Measurements from ENCODE around the gene LITAF. TPM values are rescaled to one million over a fixed set of nuclear protein-coding genes. Genes with fewer than 3 reads are reported as not detected.

Gene LITAF
- polyA plus RNA-seq, 1 donor from 2014 or later, result 0.31 TPM

DNA sequence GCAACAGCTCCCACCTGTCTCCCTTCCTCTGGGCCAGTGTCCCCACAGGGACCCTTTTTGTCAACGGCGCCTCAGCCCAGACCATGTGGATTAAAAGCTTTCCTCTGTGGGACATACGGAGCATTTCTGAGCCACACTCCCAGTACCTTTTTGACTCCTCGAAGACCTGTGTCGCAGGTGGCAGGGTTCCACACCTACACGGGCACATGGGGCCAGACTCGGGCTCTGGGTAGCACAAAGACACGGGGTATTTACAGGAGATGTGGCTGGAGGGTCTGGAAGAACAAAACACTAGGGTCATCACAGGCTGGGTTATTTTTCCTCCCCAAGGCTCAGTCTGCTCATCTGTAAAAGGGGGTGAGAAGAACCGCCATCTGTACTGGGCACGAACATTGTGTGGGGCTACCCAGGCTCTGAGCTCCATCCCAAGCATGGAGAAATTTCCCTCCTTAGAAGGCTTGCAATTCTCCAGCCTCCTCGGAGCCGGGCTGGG, 49.0 kb upstream of the LITAF start:
- Histone ChIP-seq H4K20me1 (ENCODE audit: insufficient read depth) (no peaks in the 10 kb centered on the region), H3K27ac (ENCODE audit: low read length) (no peak overlapping the region), H3F3A (ENCODE audit: insufficient read depth, low read length, poor library complexity, severe bottlenecking) (no peaks in the 10 kb centered on the region), H3K79me2 (replicated peaks; ENCODE audit: insufficient read depth, low read length) (no peaks in the 10 kb centered on the region), H3K9me3 (ENCODE audit: low read length) (no peaks in the 10 kb centered on the region), H3K9me2 (ENCODE audit: insufficient read depth, low read length) (no peaks in the 10 kb centered on the region), H3K36me3 (ENCODE audit: insufficient read depth, low read length) (no peaks in the 10 kb centered on the region), H2AFZ (ENCODE audit: low read depth, low read length) (no peak overlapping the region), H3K4me2 (ENCODE audit: low read length) (no peak overlapping the region), H3K4me3 (ENCODE audit: low read length) (no peak overlapping the region), H3K9ac (ENCODE audit: low read length) (no peak overlapping the region), H3K27me3 (ENCODE audit: insufficient read depth, low read depth, low read length) (no peaks in the 10 kb centered on the region)
- TF ChIP-seq RAD21 (conservative IDR thresholded peaks at IDR 0.05) (no peak), EZH2 (IDR thresholded peaks at IDR 0.05; ENCODE audit: borderline replicate concordance, insufficient read depth, low read length, poor library complexity, severe bottlenecking) (no peak), EP300 (conservative IDR thresholded peaks at IDR 0.05; ENCODE audit: poor library complexity, severe bottlenecking) (no peak), SMC3 (conservative IDR thresholded peaks at IDR 0.05; ENCODE audit: poor library complexity) (no peak), MXI1 (conservative IDR thresholded peaks at IDR 0.05; ENCODE audit: poor library complexity, severe bottlenecking) (no peak)

DNA sequence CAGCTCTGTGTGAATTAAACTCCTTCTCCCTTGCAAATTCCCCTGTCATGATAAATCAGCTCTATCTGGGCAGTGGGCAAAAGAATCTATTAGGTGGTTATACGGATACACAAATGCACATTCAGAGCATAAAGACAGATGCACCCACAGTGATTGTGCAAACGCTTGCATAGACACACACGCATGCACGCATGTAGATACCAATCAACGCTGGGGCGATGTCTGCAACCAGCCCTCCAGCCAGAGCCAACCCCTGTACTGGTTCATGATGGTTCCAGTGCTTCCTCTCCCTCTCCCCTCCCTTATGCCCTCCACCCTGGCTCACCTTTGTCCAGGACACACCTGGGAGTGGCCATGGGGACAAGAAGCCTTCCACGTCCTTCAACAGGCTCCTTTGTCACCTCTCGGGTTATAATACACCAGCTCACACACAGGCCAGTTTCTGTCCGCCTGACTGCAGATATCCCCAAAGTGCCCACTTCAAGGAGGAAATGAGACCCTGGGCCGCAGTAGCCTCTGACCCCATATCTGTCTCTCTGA, 48.5 kb upstream of the LITAF start:
- Histone ChIP-seq H2AFZ (ENCODE audit: low read depth, low read length) (no peak overlapping the region), H3K9ac (ENCODE audit: low read length) (no peak overlapping the region), H3K36me3 (ENCODE audit: insufficient read depth, low read length) (no peaks in the 10 kb centered on the region), H3K4me2 (ENCODE audit: low read length) (no peak overlapping the region), H3K79me2 (replicated peaks; ENCODE audit: insufficient read depth, low read length) (no peaks in the 10 kb centered on the region), H3K9me2 (ENCODE audit: insufficient read depth, low read length) (no peaks in the 10 kb centered on the region), H3K9me3 (ENCODE audit: low read length) (no peaks in the 10 kb centered on the region), H3K27ac (ENCODE audit: low read length) (no peak overlapping the region), H3K4me3 (ENCODE audit: low read length) (no peak overlapping the region), H3K27me3 (ENCODE audit: insufficient read depth, low read depth, low read length) (no peaks in the 10 kb centered on the region), H3F3A (ENCODE audit: insufficient read depth, low read length, poor library complexity, severe bottlenecking) (no peaks in the 10 kb centered on the region), H4K20me1 (ENCODE audit: insufficient read depth) (no peaks in the 10 kb centered on the region)
- no peak for TF ChIP-seq CTCF (IDR thresholded peaks at IDR 0.05; ENCODE audit: poor library complexity, severe bottlenecking)
- no peak for TF ChIP-seq MXI1 (conservative IDR thresholded peaks at IDR 0.05; ENCODE audit: poor library complexity, severe bottlenecking)

DNA sequence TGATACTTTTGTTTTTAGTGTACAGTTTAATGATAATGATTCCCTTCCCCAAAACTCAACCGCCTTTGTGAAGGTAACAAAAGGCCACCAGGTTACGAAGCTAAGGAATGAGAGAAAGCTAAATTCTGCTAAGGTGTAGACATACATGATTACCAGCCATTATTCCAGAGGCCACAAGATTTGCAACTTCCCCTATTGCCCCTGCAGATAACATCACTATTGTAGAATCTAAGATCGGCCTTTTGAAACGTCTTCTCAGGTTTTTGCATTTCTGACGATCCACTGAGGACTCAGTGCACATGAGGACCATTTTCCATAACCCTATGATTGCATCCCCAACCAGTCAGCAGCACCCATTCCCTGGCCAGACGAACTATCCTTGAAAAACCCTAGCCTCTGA, 47.6 kb upstream of the LITAF start:
- no peak overlapping the region for H2AFZ ChIP-seq (ENCODE audit: low read depth, low read length)
- no peaks in the 10 kb centered on the region for H3F3A ChIP-seq (ENCODE audit: insufficient read depth, low read length, poor library complexity, severe bottlenecking)
- no peaks in the 10 kb centered on the region for H4K20me1 ChIP-seq (ENCODE audit: insufficient read depth)
- H3K9me3 ChIP-seq (ENCODE audit: low read length), result no peaks in the 10 kb centered on the region
- H3K4me3 ChIP-seq (ENCODE audit: low read length), result no peak overlapping the region
- H3K27ac ChIP-seq (ENCODE audit: low read length), result no peak overlapping the region
- no peaks in the 10 kb centered on the region for H3K36me3 ChIP-seq (ENCODE audit: insufficient read depth, low read length)
- H3K4me2 ChIP-seq (ENCODE audit: low read length), result no peak overlapping the region
- no peaks in the 10 kb centered on the region for H3K27me3 ChIP-seq (ENCODE audit: insufficient read depth, low read depth, low read length)
- no peak overlapping the region for H3K9ac ChIP-seq (ENCODE audit: low read length)
- no peaks in the 10 kb centered on the region for H3K9me2 ChIP-seq (ENCODE audit: insufficient read depth, low read length)
- H3K79me2 ChIP-seq (replicated peaks; ENCODE audit: insufficient read depth, low read length), result no peaks in the 10 kb centered on the region
- TF ChIP-seq CTCF (IDR thresholded peaks at IDR 0.05; ENCODE audit: poor library complexity, severe bottlenecking) (no peak), RAD21 (conservative IDR thresholded peaks at IDR 0.05) (no peak), TAF1 (IDR thresholded peaks at IDR 0.05; ENCODE audit: low read depth) (no peak), SMC3 (conservative IDR thresholded peaks at IDR 0.05; ENCODE audit: poor library complexity) (no peak), EP300 (conservative IDR thresholded peaks at IDR 0.05; ENCODE audit: poor library complexity, severe bottlenecking) (no peak), MXI1 (conservative IDR thresholded peaks at IDR 0.05; ENCODE audit: poor library complexity, severe bottlenecking) (no peak), POLR2AphosphoS5 (IDR thresholded peaks at IDR 0.05) (no peak), EZH2 (IDR thresholded peaks at IDR 0.05; ENCODE audit: borderline replicate concordance, insufficient read depth, low read length, poor library complexity, severe bottlenecking) (no peak)
- TF ChIP-seq, protein P1, sequence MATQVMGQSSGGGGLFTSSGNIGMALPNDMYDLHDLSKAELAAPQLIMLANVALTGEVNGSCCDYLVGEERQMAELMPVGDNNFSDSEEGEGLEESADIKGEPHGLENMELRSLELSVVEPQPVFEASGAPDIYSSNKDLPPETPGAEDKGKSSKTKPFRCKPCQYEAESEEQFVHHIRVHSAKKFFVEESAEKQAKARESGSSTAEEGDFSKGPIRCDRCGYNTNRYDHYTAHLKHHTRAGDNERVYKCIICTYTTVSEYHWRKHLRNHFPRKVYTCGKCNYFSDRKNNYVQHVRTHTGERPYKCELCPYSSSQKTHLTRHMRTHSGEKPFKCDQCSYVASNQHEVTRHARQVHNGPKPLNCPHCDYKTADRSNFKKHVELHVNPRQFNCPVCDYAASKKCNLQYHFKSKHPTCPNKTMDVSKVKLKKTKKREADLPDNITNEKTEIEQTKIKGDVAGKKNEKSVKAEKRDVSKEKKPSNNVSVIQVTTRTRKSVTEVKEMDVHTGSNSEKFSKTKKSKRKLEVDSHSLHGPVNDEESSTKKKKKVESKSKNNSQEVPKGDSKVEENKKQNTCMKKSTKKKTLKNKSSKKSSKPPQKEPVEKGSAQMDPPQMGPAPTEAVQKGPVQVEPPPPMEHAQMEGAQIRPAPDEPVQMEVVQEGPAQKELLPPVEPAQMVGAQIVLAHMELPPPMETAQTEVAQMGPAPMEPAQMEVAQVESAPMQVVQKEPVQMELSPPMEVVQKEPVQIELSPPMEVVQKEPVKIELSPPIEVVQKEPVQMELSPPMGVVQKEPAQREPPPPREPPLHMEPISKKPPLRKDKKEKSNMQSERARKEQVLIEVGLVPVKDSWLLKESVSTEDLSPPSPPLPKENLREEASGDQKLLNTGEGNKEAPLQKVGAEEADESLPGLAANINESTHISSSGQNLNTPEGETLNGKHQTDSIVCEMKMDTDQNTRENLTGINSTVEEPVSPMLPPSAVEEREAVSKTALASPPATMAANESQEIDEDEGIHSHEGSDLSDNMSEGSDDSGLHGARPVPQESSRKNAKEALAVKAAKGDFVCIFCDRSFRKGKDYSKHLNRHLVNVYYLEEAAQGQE (IDR thresholded peaks at IDR 0.05; ENCODE audit: borderline replicate concordance), result no peak
